OCI-LY3 (cell line): Measurements from ENCODE around the gene PTPN12.

ENCODE experiments used
- EZH2phosphoT487 ChIP-seq: fragments of 200-600 bp; shearing (Covaris generic); IDR thresholded peaks from 2 replicates; pipeline ENCODE4 v1.6.1; 2018; ENCODE audit warnings: antibody characterized with exemption, mixed run types, low read depth
- TF ChIP-seq, protein P1 (sequence below): fragments of 200-600, 300-600 bp; sonication (generic); IDR thresholded peaks from 2 replicates; pipeline ENCODE4 v1.5.1; 2014; ENCODE audit warnings: antibody characterized with exemption, low read length, low read depth

- TF ChIP-seq, protein P1, sequence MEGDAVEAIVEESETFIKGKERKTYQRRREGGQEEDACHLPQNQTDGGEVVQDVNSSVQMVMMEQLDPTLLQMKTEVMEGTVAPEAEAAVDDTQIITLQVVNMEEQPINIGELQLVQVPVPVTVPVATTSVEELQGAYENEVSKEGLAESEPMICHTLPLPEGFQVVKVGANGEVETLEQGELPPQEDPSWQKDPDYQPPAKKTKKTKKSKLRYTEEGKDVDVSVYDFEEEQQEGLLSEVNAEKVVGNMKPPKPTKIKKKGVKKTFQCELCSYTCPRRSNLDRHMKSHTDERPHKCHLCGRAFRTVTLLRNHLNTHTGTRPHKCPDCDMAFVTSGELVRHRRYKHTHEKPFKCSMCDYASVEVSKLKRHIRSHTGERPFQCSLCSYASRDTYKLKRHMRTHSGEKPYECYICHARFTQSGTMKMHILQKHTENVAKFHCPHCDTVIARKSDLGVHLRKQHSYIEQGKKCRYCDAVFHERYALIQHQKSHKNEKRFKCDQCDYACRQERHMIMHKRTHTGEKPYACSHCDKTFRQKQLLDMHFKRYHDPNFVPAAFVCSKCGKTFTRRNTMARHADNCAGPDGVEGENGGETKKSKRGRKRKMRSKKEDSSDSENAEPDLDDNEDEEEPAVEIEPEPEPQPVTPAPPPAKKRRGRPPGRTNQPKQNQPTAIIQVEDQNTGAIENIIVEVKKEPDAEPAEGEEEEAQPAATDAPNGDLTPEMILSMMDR: no peak
- no peak for TF ChIP-seq EZH2phosphoT487
These were observed 5.8 kb downstream of the PTPN12 start for GRCh38 chr7:77542895-77543294.
